ENCODE measurements around the gene SLC22A5.

DNA sequence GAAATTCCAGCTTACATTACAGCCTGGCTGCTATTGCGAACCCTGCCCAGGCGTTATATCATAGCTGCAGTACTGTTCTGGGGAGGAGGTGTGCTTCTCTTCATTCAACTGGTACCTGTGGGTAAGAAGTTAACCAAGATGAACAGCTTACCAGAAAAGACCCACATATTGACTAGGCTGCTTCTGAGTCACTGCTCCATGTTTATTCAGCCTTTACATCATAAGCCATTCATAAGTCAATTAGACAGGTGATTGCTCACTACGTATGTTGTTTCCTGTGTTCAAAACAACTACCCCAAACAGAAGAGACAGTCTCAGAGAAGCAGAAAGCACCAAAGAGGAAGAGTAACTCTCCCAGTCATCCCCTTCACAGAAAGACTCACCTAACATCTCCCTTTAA is 34.7 kb upstream of the SLC22A5 start:
- TF ChIP-seq CEBPB (IDR thresholded peaks at IDR 0.05) (no peak), EP300 (IDR thresholded peaks at IDR 0.05; ENCODE audit: borderline replicate concordance) (no peak), CREB1 (IDR thresholded peaks at IDR 0.05; ENCODE audit: low read depth) (no peak), NFIC (IDR thresholded peaks at IDR 0.05) (no peak), EGR1 (IDR thresholded peaks at IDR 0.05) (no peak), FOXM1 (IDR thresholded peaks at IDR 0.05; ENCODE audit: borderline replicate concordance, low read depth) (no peak), ZBTB7A (IDR thresholded peaks at IDR 0.05; ENCODE audit: low read depth) (no peak)
- TF ChIP-seq, protein P1, sequence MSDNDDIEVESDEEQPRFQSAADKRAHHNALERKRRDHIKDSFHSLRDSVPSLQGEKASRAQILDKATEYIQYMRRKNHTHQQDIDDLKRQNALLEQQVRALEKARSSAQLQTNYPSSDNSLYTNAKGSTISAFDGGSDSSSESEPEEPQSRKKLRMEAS (IDR thresholded peaks at IDR 0.05) = no peak
